GM12801 (cell line): ENCODE data around the gene ARHGAP21.

Source experiments
- TF ChIP-seq, protein P1 (sequence below): IDR thresholded peaks from one replicate; pipeline ENCODE4 v1.5.1; 2011; ENCODE audit warnings: control low read depth; ENCODE audit not compliant: insufficient read length; ENCODE audit errors: extremely low read depth

Gene ARHGAP21

GRCh38 chr10:24670964-24671670 is 52.6 kb downstream of the ARHGAP21 start:
- TF ChIP-seq, protein P1, sequence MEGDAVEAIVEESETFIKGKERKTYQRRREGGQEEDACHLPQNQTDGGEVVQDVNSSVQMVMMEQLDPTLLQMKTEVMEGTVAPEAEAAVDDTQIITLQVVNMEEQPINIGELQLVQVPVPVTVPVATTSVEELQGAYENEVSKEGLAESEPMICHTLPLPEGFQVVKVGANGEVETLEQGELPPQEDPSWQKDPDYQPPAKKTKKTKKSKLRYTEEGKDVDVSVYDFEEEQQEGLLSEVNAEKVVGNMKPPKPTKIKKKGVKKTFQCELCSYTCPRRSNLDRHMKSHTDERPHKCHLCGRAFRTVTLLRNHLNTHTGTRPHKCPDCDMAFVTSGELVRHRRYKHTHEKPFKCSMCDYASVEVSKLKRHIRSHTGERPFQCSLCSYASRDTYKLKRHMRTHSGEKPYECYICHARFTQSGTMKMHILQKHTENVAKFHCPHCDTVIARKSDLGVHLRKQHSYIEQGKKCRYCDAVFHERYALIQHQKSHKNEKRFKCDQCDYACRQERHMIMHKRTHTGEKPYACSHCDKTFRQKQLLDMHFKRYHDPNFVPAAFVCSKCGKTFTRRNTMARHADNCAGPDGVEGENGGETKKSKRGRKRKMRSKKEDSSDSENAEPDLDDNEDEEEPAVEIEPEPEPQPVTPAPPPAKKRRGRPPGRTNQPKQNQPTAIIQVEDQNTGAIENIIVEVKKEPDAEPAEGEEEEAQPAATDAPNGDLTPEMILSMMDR = no peak

DNA sequence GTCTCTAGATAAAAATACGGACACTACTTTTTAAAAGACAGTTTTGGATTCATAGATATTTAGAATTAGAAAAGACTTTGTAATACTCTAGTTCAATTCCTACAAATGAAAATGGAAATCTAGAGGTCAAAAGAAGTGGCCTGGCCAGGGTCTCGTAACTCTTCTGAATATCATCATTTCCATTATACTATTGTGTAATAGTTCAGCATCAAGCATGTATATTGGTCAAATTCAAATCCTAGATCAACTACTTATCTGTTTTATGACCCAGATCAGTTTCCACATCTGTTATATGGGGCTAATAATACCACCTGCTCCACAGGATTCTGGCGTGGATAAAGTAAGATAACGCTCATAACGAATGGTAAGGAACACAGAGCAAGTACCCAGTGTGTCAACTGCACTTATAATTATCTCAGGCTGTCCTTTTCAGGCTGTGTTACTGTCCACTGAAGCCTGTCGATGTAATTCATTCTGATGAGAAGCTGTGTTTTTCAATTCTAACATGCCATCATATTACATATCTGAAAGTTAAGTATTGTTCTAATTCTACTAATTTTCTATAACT is 54.3 kb downstream of the ARHGAP21 start:
- TF ChIP-seq, protein P1 = no peak

DNA sequence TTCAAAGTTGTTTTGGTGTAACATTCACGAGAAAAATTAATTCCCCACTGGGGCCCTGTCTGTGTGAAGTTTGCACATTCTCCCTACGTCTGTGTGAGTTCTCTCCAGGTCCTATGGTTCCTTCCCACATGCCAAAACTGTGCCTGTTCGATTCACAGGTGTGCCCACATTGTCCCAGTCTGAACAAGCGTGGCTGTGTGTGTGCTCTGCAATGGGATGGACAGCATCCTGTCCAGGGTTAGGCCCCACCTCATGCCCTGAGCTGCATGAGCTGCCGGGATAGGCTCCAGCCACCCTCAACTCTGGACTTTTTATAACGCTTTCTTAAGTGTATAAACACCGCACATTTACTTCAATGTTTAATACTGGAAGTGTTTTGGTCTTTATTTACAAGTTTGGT is 55.4 kb downstream of the ARHGAP21 start:
- TF ChIP-seq, protein P1 = no peak

DNA sequence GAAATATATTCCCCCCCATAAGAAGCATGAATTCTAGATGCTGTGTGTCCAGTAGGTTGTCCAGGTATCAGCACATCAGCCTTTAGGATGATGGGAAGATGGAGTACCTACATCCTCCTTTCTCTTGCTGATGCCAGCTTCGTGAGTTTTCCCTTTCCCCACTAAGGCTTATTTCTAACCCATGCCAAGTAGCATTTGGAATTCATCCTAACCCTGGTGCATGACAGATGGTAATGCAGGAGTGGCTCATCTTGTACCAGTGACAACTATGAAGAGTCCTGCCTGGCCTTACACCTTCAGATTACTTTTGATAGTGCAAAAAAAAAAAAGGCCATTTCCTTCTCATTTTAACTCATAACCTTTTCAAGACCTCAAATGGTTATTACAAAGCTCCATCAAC is 58.7 kb downstream of the ARHGAP21 start:
- TF ChIP-seq, protein P1 = no peak

DNA sequence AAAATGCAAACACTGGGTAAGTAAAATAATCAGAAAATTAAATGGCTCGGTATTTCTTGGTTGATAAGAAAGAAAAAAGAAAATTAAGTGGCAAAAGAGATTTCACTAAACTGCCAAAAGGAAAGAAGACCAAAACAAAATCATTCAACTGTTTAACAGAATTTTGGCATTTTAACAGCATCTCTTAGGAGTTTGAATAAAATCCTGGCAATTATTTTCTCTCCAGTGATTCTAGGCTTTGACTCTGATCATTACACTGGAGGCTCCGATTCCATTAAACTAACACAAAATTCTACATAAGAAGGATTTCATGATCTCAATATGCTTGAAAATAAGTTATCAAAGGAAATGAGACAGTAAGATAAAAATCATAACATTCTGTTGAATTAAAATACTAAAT is 62.3 kb downstream of the ARHGAP21 start:
- TF ChIP-seq, protein P1 = no peak

DNA sequence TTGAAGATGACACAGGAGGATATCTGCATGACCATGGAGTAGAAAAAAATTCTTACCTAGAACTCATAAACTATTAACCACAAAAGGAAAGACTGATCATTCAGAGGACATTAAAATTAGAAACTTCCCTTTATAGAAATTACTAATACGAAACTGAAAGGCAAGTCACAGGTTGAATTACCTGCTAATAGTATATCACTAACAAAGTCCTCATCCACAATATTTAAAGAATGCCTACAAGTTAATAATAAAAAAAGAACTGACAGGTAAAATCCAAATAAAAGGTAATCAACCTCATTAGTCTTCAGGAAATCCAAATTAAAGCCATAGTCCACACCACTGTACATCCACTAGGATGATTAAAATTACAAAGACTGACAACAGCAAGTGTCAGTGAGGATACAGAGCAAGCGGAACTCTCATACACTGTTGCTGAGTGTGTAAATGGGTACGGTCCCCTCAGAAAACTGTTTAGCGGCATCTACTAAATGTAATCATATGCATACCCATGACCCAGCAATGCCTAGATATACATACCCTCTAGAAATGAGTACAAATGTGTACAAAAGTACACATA is 71.2 kb downstream of the ARHGAP21 start:
- TF ChIP-seq, protein P1 = no peak

DNA sequence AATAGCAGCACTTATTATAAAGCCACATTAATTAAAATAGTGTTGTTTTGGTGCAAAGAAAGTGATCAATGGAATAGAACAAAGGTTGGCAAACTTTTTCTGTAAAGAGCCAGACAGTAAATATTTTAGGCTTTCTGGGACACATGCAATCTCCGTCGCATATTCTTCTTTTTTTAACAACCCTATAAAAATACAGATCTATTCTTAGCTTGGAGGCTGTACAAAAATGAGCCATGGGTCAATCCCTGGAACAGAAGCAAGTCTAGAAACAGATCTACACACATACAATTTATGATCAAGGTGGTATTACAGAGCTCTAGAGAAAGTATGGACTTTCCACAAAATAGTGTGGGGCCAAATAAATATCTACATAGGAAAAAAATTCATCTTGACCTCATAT is 71.8 kb downstream of the ARHGAP21 start:
- TF ChIP-seq, protein P1 = no peak
